GM18951 (cell line): Measurements from ENCODE around the gene PLEKHN1.

ENCODE experiments used
- POLR2A ChIP-seq: IDR thresholded peaks from 4 replicates; pipeline ENCODE4 v1.6.1; 2011; ENCODE audit warnings: mild to moderate bottlenecking; ENCODE audit not compliant: insufficient read length, insufficient read depth; ENCODE audit errors: extremely low read depth
- in situ Hi-C: fragments of 300-500 bp; cut with MboI; formaldehyde crosslinking; loops from one replicate; pipeline ENCODE4 v1.12.0; 2022; ENCODE audit warnings: low sequenced_read_pairs, mixed read lengths, inconsistent platforms; ENCODE audit not compliant: unreplicated experiment

PLEKHN1 gene

GRCh38 chr1:966135-966703, at the start of gene PLEKHN1:
Gene PLEKHN1, plus strand, starts transcription at chr1:966482. Its CDS starts 50 bp downstream, at chr1:966532.
- in situ Hi-C loops: no loop called here
- TF ChIP-seq POLR2A: no peak

- in situ Hi-C loops: no loop called here
- no peak for TF ChIP-seq POLR2A
These were observed 49.2 kb upstream of the PLEKHN1 start for GRCh38 chr1:917076-917459.

GRCh38 chr1:917466-918091, 48.7 kb upstream of the PLEKHN1 start:
- in situ Hi-C loops: no loop called here

GRCh38 chr1:918353-918752, 47.9 kb upstream of the PLEKHN1 start:
- TF ChIP-seq POLR2A: no peak
- in situ Hi-C loops: no loop called here

More at GRCh38 chr1:917466-918091, 48.7 kb upstream of the PLEKHN1 start:
- TF ChIP-seq POLR2A: no peak

GRCh38 chr1:918843-919242, 47.4 kb upstream of the PLEKHN1 start:
- TF ChIP-seq POLR2A: no peak
- in situ Hi-C loops: no loop called here

- no peak for TF ChIP-seq POLR2A
- in situ Hi-C loops: no loop called here
These were observed 46.9 kb upstream of the PLEKHN1 start for GRCh38 chr1:919271-919872.

GRCh38 chr1:920010-920409, 46.3 kb upstream of the PLEKHN1 start:
- TF ChIP-seq POLR2A: no peak
- in situ Hi-C loops: no loop called here

GRCh38 chr1:920521-920920, 45.8 kb upstream of the PLEKHN1 start:
- in situ Hi-C loops: no loop called here
- no peak for TF ChIP-seq POLR2A

- in situ Hi-C loops: no loop called here
- no peak for TF ChIP-seq POLR2A
These were observed 45.1 kb upstream of the PLEKHN1 start for GRCh38 chr1:921011-921837.

- TF ChIP-seq POLR2A: no peak
- in situ Hi-C loops: no loop called here
These were observed 42.9 kb upstream of the PLEKHN1 start, which contains the start of gene SAMD11 for GRCh38 chr1:923131-923990. Gene SAMD11, plus strand, starts transcription at chr1:923923. Its CDS starts 509 bp downstream, at chr1:924432.

GRCh38 chr1:923991-924655, 42.2 kb upstream of the PLEKHN1 start:
- in situ Hi-C loops: no loop called here
- no peak for TF ChIP-seq POLR2A
